Fibroblast of upper back skin (primary cell): Measurements from ENCODE around the gene C10orf143.
"Not testable (repeated sequence)": the region's sequence is repeated elsewhere in the genome, so short reads cannot be mapped to it uniquely, and the experiment has no call there.

Experiments
- DNase-seq: peaks from one replicate; pipeline ENCODE4 v3.0.0-alpha.2; 2013

The C10orf143 gene

GRCh38 chr10:130027716-130028464 lies 82.7 kb downstream of the C10orf143 start:
- DNase-seq = no peak

- DNase-seq = no peak
Observed at GRCh38 chr10:130026670-130027456, 83.8 kb downstream of the C10orf143 start.

GRCh38 chr10:130025811-130026485 lies 84.7 kb downstream of the C10orf143 start:
- no peak for DNase-seq

GRCh38 chr10:130025326-130025725 lies 85.3 kb downstream of the C10orf143 start:
- no peak for DNase-seq

- no peak for DNase-seq
Observed at GRCh38 chr10:130024779-130025325, 85.8 kb downstream of the C10orf143 start.

GRCh38 chr10:130024326-130024725 lies 86.3 kb downstream of the C10orf143 start:
- not testable (repeated sequence) for DNase-seq

GRCh38 chr10:130023454-130024230 lies 87.0 kb downstream of the C10orf143 start:
- DNase-seq = no peak

GRCh38 chr10:130022511-130023299 lies 87.9 kb downstream of the C10orf143 start:
- DNase-seq = peak; percentile 93

- no peak for DNase-seq
Observed at GRCh38 chr10:130022086-130022485, 88.5 kb downstream of the C10orf143 start.

- peak; percentile 93 for DNase-seq
Observed at GRCh38 chr10:130021383-130021950, 89.2 kb downstream of the C10orf143 start.

GRCh38 chr10:130020651-130021382 lies 89.8 kb downstream of the C10orf143 start:
- DNase-seq = peak; percentile 63

- DNase-seq = no peak
Observed at GRCh38 chr10:130018730-130019185, 91.9 kb downstream of the C10orf143 start.

- peak; percentile 77 for DNase-seq
Observed at GRCh38 chr10:130018265-130018664, 92.4 kb downstream of the C10orf143 start.

GRCh38 chr10:130017631-130018022 lies 93.0 kb downstream of the C10orf143 start:
- DNase-seq = no peak

GRCh38 chr10:130016993-130017630 lies 93.5 kb downstream of the C10orf143 start:
- DNase-seq = no peak

- DNase-seq = no peak
Observed at GRCh38 chr10:130016095-130016494, 94.5 kb downstream of the C10orf143 start.

GRCh38 chr10:130015075-130015695 lies 95.4 kb downstream of the C10orf143 start:
- no peak for DNase-seq

- no peak for DNase-seq
Observed at GRCh38 chr10:130014263-130015074, 96.2 kb downstream of the C10orf143 start.
